Right renal cortex interstitium (tissue), 3 donors: ENCODE results near the gene SSH2. TPM values are rescaled to one million over a fixed set of nuclear protein-coding genes. Genes with fewer than 3 reads are reported as not detected.

Experiments
- DNase-seq, 3 donors: peaks; one replicate each; pipeline ENCODE4 v3.0.0-alpha.2; 2013; ENCODE audit warnings: low read depth in 3 of 3, low spot score in 2 of 3
- polyA plus RNA-seq, 3 donors: library from polyadenylated mRNA; unstranded; fragments of 120-200 nt; gene quantifications; one replicate each; pipeline ENCODE4 v1.2.1, GENCODE V29; 2013; ENCODE audit not compliant: insufficient read length in 3 of 3

SSH2 gene
- polyA plus RNA-seq, 3 donors, result 17.0 to 18.2 (median 17.1) TPM

GRCh38 chr17:29583324-29584248, 346.4 kb downstream of the SSH2 start:
- no peak for DNase-seq

- no peak for DNase-seq
These were observed 347.3 kb downstream of the SSH2 start for GRCh38 chr17:29582772-29583171.

GRCh38 chr17:29582254-29582765, 347.7 kb downstream of the SSH2 start:
- DNase-seq, result no peak

GRCh38 chr17:29581583-29582253, 348.3 kb downstream of the SSH2 start:
- DNase-seq, result no peak

GRCh38 chr17:29579866-29580771, 349.9 kb downstream of the SSH2 start:
- DNase-seq, result no peak

GRCh38 chr17:29578626-29579485, 351.2 kb downstream of the SSH2 start:
- no peak for DNase-seq

- DNase-seq, result no peak
These were observed 352.4 kb downstream of the SSH2 start for GRCh38 chr17:29577385-29578211.

- DNase-seq, result no peak
These were observed 353.0 kb downstream of the SSH2 start for GRCh38 chr17:29577001-29577370.

- no peak for DNase-seq
These were observed 353.6 kb downstream of the SSH2 start for GRCh38 chr17:29576214-29577000.

Other genes with a start within 250 kb of the SSH2 start
- gene EFCAB5, start 11.4 kb upstream of the SSH2 start, polyA plus RNA-seq, result 1 to 10 TPM; 2.1 to 3.0 (median 2.4) TPM
- gene NSRP1, start 186.6 kb upstream of the SSH2 start, polyA plus RNA-seq, result 10 to 100 TPM; 43.6 to 54.3 (median 47.1) TPM